HUES64 (cell line): ENCODE measurements around the gene DOCK4.

Experiments used
- H3K27ac ChIP-seq: 2 replicates; pipeline ENCODE4 v1.7.0; 2013; ENCODE audit warnings: low read depth, low read length, inconsistent platforms
- H3K27me3 ChIP-seq: 2 replicates; pipeline ENCODE4 v1.6.1; 2013; ENCODE audit warnings: mild to moderate bottlenecking, low read length; ENCODE audit not compliant: insufficient read depth
- H3K36me3 ChIP-seq: 2 replicates; pipeline ENCODE4 v1.6.1; 2013; ENCODE audit warnings: mild to moderate bottlenecking, low read length; ENCODE audit not compliant: insufficient read depth
- H3K4me1 ChIP-seq: 2 replicates; pipeline ENCODE4 v1.6.1; 2013; ENCODE audit warnings: mild to moderate bottlenecking, low read length, moderate library complexity; ENCODE audit not compliant: insufficient read depth
- H3K4me3 ChIP-seq: 2 replicates; pipeline ENCODE4 v1.5.1; 2013; ENCODE audit warnings: mild to moderate bottlenecking, low read length, moderate library complexity
- H3K9ac ChIP-seq: 2 replicates; pipeline ENCODE4 v1.6.1; 2013; ENCODE audit warnings: mild to moderate bottlenecking, low read depth, low read length
- H3K9me3 ChIP-seq: 2 replicates; pipeline ENCODE4 v1.6.1; 2013; ENCODE audit warnings: low read depth, low read length; ENCODE audit not compliant: insufficient read depth
- WGBS: fragments of 150-250, 120-280 bp; methylation state at CpG from one replicate; pipeline ENCODE4 v1.1.7; 2013; ENCODE audit warnings: missing lambda C conversion rate; 5-methylcytosine and 5-hydroxymethylcytosine counted together

DOCK4 gene

GRCh38 chr7:111827863-111828504, 378.2 kb downstream of the DOCK4 start:
- H3K36me3 ChIP-seq, result no peaks in the 10 kb centered on the region
- no peaks in the 10 kb centered on the region for H3K4me1 ChIP-seq
- H3K9ac ChIP-seq, result no peak overlapping the region
- no peaks in the 10 kb centered on the region for H3K9me3 ChIP-seq
- H3K4me3 ChIP-seq, result no peak overlapping the region
- H3K27me3 ChIP-seq, result no peaks in the 10 kb centered on the region
- 90% methylated on average over 1 of the region's 1 CpG for WGBS
- no peak overlapping the region for H3K27ac ChIP-seq

DNA sequence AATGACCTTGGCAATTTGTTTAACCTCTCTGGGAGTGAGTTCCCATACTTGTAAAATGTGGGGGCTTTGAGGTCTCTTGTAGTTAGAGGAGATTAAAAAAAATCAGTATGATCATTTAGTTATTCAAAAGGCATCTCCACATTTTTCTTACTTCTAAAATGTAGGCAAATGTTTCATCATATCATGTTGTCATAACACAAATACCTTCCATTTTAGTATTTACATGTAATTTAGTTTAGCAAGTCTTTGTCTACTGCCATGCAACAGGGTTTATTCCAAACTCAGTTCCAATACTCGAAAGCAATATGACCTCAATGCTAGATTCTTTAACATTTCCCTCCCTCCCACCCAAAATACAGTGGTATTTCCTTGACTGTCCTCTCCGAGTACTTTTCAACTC, 381.2 kb downstream of the DOCK4 start:
- WGBS, result 95% methylated on average over 1 of the region's 2 CpGs
- no peak overlapping the region for H3K4me3 ChIP-seq
- H3K36me3 ChIP-seq, result peaks cover 5% of the 10 kb centered on the region; the same call in 1 of the 2 replicates
- no peak overlapping the region for H3K27ac ChIP-seq
- H3K9me3 ChIP-seq, result no peaks in the 10 kb centered on the region
- H3K9ac ChIP-seq, result no peak overlapping the region
- no peaks in the 10 kb centered on the region for H3K4me1 ChIP-seq
- H3K27me3 ChIP-seq, result no peaks in the 10 kb centered on the region

GRCh38 chr7:111823826-111824225, 382.4 kb downstream of the DOCK4 start:
- Histone ChIP-seq H3K4me1 (no peaks in the 10 kb centered on the region), H3K9me3 (no peaks in the 10 kb centered on the region), H3K36me3 (peaks cover 5% of the 10 kb centered on the region; the same call in 1 of the 2 replicates), H3K4me3 (no peak overlapping the region), H3K27me3 (no peaks in the 10 kb centered on the region), H3K27ac (no peak overlapping the region), H3K9ac (no peak overlapping the region)
- 91% methylated on average over 3 of the region's 4 CpGs for WGBS

GRCh38 chr7:111821046-111821445, 385.2 kb downstream of the DOCK4 start:
- no peak overlapping the region for H3K4me3 ChIP-seq
- WGBS, result 94% methylated on average over 4 of the region's 4 CpGs
- H3K27me3 ChIP-seq, result no peaks in the 10 kb centered on the region
- no peak overlapping the region for H3K9ac ChIP-seq
- H3K4me1 ChIP-seq, result no peaks in the 10 kb centered on the region
- no peaks in the 10 kb centered on the region for H3K9me3 ChIP-seq
- peaks cover 5% of the 10 kb centered on the region; the same call in 1 of the 2 replicates for H3K36me3 ChIP-seq
- H3K27ac ChIP-seq, result no peak overlapping the region

GRCh38 chr7:111820621-111821020, 385.6 kb downstream of the DOCK4 start:
- H3K9ac ChIP-seq, result no peak overlapping the region
- 100% methylated on average over 1 of the region's 2 CpGs for WGBS
- H3K27me3 ChIP-seq, result no peaks in the 10 kb centered on the region
- no peaks in the 10 kb centered on the region for H3K9me3 ChIP-seq
- H3K27ac ChIP-seq, result no peak overlapping the region
- H3K36me3 ChIP-seq, result peaks cover 5% of the 10 kb centered on the region; the same call in 1 of the 2 replicates
- H3K4me3 ChIP-seq, result no peak overlapping the region
- H3K4me1 ChIP-seq, result no peaks in the 10 kb centered on the region

DNA sequence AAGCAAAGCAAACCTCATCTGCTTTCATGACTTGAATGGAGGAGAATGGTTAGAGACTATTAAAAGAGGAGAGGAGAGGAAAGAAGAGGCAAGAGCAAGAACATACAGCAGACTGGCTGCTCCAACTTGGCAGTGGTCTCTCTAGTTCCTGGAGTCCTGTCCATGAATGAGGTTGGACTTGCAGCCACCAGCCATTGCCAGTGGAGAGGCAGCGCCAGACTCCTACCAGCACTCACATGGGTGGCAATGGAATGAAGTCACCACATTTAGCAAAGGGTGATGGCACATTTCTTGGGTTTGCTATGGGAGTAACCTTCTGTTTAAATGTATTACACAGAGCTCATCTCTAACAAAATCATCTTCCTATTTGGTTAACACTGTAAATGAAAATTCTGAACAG, 386.1 kb downstream of the DOCK4 start:
- no peak overlapping the region for H3K4me3 ChIP-seq
- H3K27me3 ChIP-seq, result no peaks in the 10 kb centered on the region
- no peak overlapping the region for H3K9ac ChIP-seq
- peaks cover 5% of the 10 kb centered on the region; the same call in 1 of the 2 replicates for H3K36me3 ChIP-seq
- no peak overlapping the region for H3K27ac ChIP-seq
- no peaks in the 10 kb centered on the region for H3K9me3 ChIP-seq
- H3K4me1 ChIP-seq, result no peaks in the 10 kb centered on the region
- 87% methylated on average over 1 of the region's 1 CpG for WGBS

GRCh38 chr7:111815354-111815753, 390.8 kb downstream of the DOCK4 start:
- Histone ChIP-seq H3K27me3 (no peaks in the 10 kb centered on the region), H3K27ac (no peak overlapping the region), H3K9me3 (no peaks in the 10 kb centered on the region), H3K4me1 (no peaks in the 10 kb centered on the region), H3K36me3 (no peaks in the 10 kb centered on the region; the same call in 1 of the 2 replicates), H3K4me3 (no peak overlapping the region), H3K9ac (no peak overlapping the region)
- 88% methylated on average over 1 of the region's 1 CpG for WGBS

DNA sequence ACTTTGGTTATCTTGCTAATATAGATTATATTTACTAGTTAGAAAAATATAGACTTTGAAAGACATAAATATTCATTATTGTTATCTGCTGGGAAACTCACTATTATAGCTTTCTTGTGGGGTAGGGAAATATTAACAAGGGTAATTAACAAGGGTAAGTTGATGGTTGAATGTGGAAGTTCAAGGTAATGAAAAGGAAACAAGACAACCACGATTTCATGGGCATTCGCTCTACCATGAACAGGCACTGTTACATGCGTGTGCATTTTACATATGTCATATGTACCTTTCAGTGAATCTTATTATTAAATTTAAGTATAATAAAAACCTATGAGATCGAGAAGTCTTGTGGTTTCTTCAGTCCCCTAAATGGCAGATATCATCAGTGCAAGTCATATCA, 392.9 kb downstream of the DOCK4 start:
- Histone ChIP-seq H3K9ac (no peak overlapping the region), H3K9me3 (no peaks in the 10 kb centered on the region), H3K27me3 (no peaks in the 10 kb centered on the region), H3K36me3 (peaks cover 9% of the 10 kb centered on the region), H3K4me3 (no peak overlapping the region), H3K27ac (no peak overlapping the region), H3K4me1 (no peaks in the 10 kb centered on the region)
- WGBS, result 92% methylated on average over 3 of the region's 4 CpGs

DNA sequence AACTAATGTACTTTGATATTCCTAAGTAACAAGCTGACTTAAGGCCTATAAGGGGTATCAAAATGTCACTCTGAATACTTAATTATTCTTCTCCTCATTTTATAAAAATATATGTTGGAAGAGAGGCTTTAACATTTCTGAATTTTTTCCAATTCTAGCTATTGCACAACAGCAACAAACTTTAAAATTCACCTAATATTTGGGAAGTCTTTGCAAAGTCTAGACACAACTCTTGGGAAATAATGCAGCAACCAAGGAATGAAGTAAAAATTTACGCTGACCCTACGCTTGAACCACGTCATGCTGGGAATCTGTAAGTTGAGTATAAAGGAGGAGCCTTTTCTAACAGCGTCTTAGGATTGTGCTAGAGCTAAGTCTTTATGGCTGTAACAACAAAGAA, 400.0 kb downstream of the DOCK4 start:
- H3K4me1 ChIP-seq, result no peaks in the 10 kb centered on the region
- H3K4me3 ChIP-seq, result no peak overlapping the region
- H3K9me3 ChIP-seq, result peaks cover 2% of the 10 kb centered on the region; the same call in 1 of the 2 replicates
- no peak overlapping the region for H3K27ac ChIP-seq
- WGBS, result 87% methylated on average over 4 of the region's 4 CpGs
- no peaks in the 10 kb centered on the region for H3K27me3 ChIP-seq
- H3K9ac ChIP-seq, result no peak overlapping the region
- H3K36me3 ChIP-seq, result peaks cover 16% of the 10 kb centered on the region

DNA sequence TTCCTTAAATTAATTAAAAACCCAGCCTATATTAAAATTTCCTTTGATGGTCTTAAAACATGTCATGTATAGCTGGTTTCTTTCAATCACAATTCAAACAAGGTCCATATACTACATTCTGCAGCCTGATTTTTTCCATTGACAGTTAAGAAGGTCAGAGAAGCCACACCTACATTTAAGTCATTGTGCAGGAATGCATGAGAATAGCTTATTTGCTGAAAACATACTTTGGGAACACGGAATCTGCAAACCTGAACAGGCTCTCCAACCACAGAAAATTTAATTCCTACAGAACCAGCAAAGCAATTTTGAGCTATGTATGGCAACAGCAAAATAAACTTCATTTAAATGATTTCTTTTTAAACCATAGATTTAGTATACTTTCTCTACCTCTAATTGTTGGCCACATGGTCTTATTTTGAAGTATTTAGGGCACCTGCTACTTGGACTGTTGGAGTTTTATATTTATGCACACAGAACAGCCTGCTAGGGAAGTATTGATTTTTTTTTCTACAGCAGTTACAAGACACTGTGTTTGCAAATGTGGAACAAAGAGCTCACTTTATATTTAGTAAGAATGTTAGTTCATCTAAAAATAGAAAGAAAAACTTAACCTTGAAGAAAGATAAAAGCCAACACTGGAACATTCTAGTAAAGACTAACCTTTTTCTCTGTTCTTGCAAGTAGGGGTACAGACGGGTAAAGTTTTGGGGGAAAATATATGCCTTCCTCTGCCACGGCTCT, 403.0 kb downstream of the DOCK4 start:
- Histone ChIP-seq H3K4me1 (no peaks in the 10 kb centered on the region), H3K36me3 (peaks cover 5% of the 10 kb centered on the region; the same call in 1 of the 2 replicates), H3K27ac (no peak overlapping the region), H3K9me3 (peaks cover 23% of the 10 kb centered on the region), H3K27me3 (no peaks in the 10 kb centered on the region), H3K4me3 (no peak overlapping the region), H3K9ac (no peak overlapping the region)
- WGBS, result 93% methylated on average over 3 of the region's 3 CpGs

GRCh38 chr7:111802194-111802772, 403.9 kb downstream of the DOCK4 start:
- WGBS, result 97% methylated on average over 3 of the region's 3 CpGs

More at GRCh38 chr7:111802194-111802772, 403.9 kb downstream of the DOCK4 start:
- no peak overlapping the region for H3K27ac ChIP-seq
- H3K4me3 ChIP-seq, result no peak overlapping the region
- no peaks in the 10 kb centered on the region for H3K4me1 ChIP-seq
- peaks cover 9% of the 10 kb centered on the region; the same call in 1 of the 2 replicates for H3K36me3 ChIP-seq
- peaks cover 32% of the 10 kb centered on the region for H3K9me3 ChIP-seq
- no peaks in the 10 kb centered on the region for H3K27me3 ChIP-seq
- H3K9ac ChIP-seq, result no peak overlapping the region
